H1 (cell line): ENCODE data around the gene EXOSC5.

ENCODE experiments used
- ATF3 ChIP-seq: IDR thresholded peaks from 2 replicates; pipeline ENCODE4 v1.6.1; 2011; ENCODE audit warnings: low read depth, mild to moderate bottlenecking, low read length; ENCODE audit not compliant: insufficient read depth
- CHD2 ChIP-seq: IDR thresholded peaks from 2 replicates; pipeline ENCODE4 v1.6.1; 2012; ENCODE audit warnings: low read length, improper control_type of control experiment
- CREB1 ChIP-seq: IDR thresholded peaks from 2 replicates; pipeline ENCODE4 v1.6.1; 2012; ENCODE audit warnings: inconsistent platforms
- CTCF ChIP-seq, 3 experiments: IDR thresholded peaks; 1 replicate in 2 of 3; 2 replicates in 1 of 3; pipeline versions ENCODE4 v1.5.1 to v1.6.1; 2011; ENCODE audit warnings: low read length in 3 of 3, mild to moderate bottlenecking in 3 of 3, inconsistent platforms in 2 of 3, low read depth in 1 of 3, moderate library complexity in 1 of 3; ENCODE audit not compliant: insufficient read depth in 1 of 3; ENCODE audit errors: control extremely low read depth in 1 of 3
- EP300 ChIP-seq, 2 experiments: IDR thresholded peaks; 1 replicate in 1 of 2; 2 replicates in 1 of 2; pipeline ENCODE4 v1.6.1; 2011 to 2012; ENCODE audit warnings: low read depth in 2 of 2, low read length in 2 of 2, mild to moderate bottlenecking in 2 of 2, borderline replicate concordance in 1 of 2, inconsistent platforms in 1 of 2, moderate library complexity in 1 of 2
- EZH2 ChIP-seq: fragments of 200-600 bp; sonication (generic); IDR thresholded peaks from 2 replicates; pipeline ENCODE4 v1.7.1; 2012; ENCODE audit warnings: low read depth, mild to moderate bottlenecking, moderate library complexity, low read length, inconsistent platforms; ENCODE audit not compliant: severe bottlenecking
- HDAC2 ChIP-seq, 2 experiments: fragments of 300-600 bp in 1 of 2; sonication (generic) in 1 of 2; IDR thresholded peaks; 2 replicates each; pipeline ENCODE4 v1.6.1; 2011 to 2012; ENCODE audit warnings: low read depth in 2 of 2, low read length in 2 of 2, mild to moderate bottlenecking in 2 of 2, moderate library complexity in 2 of 2, borderline replicate concordance in 1 of 2, inconsistent platforms in 1 of 2
- MAX ChIP-seq: IDR thresholded peaks from 2 replicates; pipeline ENCODE4 v1.6.1; 2012; ENCODE audit warnings: inconsistent platforms
- PHF8 ChIP-seq: fragments of 200-600 bp; sonication (generic); conservative IDR thresholded peaks from 2 replicates; pipeline ENCODE4 v1.7.1; 2012; ENCODE audit warnings: low read depth, mild to moderate bottlenecking, inconsistent platforms, low read length, moderate library complexity
- POLR2A ChIP-seq, 2 experiments: IDR thresholded peaks; 1 replicate in 1 of 2; 2 replicates in 1 of 2; pipeline ENCODE4 v1.6.1; 2011; ENCODE audit warnings: low read depth in 2 of 2, low read length in 2 of 2, mild to moderate bottlenecking in 2 of 2; ENCODE audit errors: control extremely low read depth in 1 of 2
- POLR2AphosphoS5 ChIP-seq: IDR thresholded peaks from 2 replicates; pipeline ENCODE4 v1.6.1; 2011; ENCODE audit warnings: low read depth, low read length
- SUZ12 ChIP-seq: fragments of 200-600 bp; sonication (generic); IDR thresholded peaks from 2 replicates; pipeline ENCODE4 v1.6.1; 2012; ENCODE audit warnings: mild to moderate bottlenecking, inconsistent platforms, low read length, moderate library complexity, mixed read lengths
- USF2 ChIP-seq: IDR thresholded peaks from 2 replicates; pipeline ENCODE4 v1.6.1; 2011; ENCODE audit warnings: low read length, improper control_type of control experiment

GRCh38 chr19:41339936-41340335 is 57.2 kb downstream of the EXOSC5 start:
- TF ChIP-seq MAX (no peak), SUZ12 (no peak), CTCF (IDR thresholded peaks at IDR 0.05; ENCODE audit: control extremely low read depth in 1 of 3, insufficient read depth in 1 of 3, low read depth in 1 of 3, low read length in 3 of 3) (no peak), PHF8 (no peak), CHD2 (no peak), EZH2 (no peak), EP300 (IDR thresholded peaks at IDR 0.05; ENCODE audit: borderline replicate concordance in 1 of 2, low read depth in 2 of 2, low read length in 2 of 2) (no peak), USF2 (no peak), CREB1 (no peak), ATF3 (no peak), POLR2A (IDR thresholded peaks at IDR 0.05; ENCODE audit: control extremely low read depth in 1 of 2, low read depth in 2 of 2, low read length in 2 of 2) (no peak), HDAC2 (IDR thresholded peaks at IDR 0.05; ENCODE audit: borderline replicate concordance in 1 of 2, low read depth in 2 of 2, low read length in 2 of 2) (no peak), POLR2AphosphoS5 (no peak)
